Fibroblast of the aortic adventitia (primary cell): ENCODE measurements around the gene CAMK2B. TPM values are rescaled to one million over a fixed set of nuclear protein-coding genes. Genes with fewer than 3 reads are reported as not detected.

Experiments
- DNase-seq: peaks from one replicate; pipeline ENCODE4 v3.0.0-alpha.2; 2010; ENCODE audit warnings: low read depth
- H3K4me3 ChIP-seq: 2 replicates; pipeline ENCODE4 v1.5.1; 2011; ENCODE audit warnings: low read depth, mild to moderate bottlenecking, control low read depth, low read length, moderate library complexity
- total RNA-seq: library from RNA; depleted of rRNA; stranded (reverse); fragments of >200 nt; gene quantifications from 2 replicates; pipeline ENCODE4 v1.2.3, GENCODE V29; 2012; ENCODE audit warnings: low replicate concordance
- TF ChIP-seq, protein P1 (sequence below): IDR thresholded peaks from 2 replicates; pipeline ENCODE4 v1.5.1; 2011; ENCODE audit warnings: mild to moderate bottlenecking, low read length, control low read depth, inconsistent platforms; ENCODE audit not compliant: insufficient read depth

Gene CAMK2B
- total RNA-seq, 1 donor = 6.4 TPM

DNA sequence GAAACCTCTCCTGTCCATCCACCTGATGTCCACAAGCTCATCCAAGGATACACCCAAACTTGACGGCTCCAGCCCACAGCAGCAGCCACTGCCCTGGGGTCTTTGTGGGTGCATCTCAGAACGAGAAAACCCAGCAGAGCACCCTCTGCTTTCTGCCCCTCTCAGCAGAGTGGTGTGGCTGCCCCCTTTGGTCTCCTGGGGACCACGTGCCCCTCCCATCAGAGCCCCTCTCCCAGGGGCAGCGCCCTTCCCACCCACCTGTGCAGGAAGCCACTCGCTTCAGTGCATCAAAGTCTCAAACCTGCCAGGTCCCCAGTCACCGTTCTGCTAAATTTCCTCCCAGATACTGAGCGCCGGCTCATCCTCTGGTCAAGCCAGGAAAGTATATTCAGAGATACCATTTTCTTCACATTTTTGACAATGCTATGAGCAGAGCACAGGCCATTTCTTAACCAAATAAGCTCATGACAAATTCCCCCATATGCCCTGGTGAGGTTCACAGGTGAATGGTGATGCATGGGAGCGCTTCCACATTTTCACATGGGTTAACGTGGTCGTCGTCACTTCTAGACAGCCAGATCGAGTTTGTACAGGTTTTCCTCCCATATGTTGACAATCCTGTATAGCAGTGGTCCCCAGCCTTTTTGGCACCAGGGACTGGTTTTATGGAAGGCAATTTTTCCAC is 32.4 kb downstream of the CAMK2B start:
- TF ChIP-seq, protein P1, sequence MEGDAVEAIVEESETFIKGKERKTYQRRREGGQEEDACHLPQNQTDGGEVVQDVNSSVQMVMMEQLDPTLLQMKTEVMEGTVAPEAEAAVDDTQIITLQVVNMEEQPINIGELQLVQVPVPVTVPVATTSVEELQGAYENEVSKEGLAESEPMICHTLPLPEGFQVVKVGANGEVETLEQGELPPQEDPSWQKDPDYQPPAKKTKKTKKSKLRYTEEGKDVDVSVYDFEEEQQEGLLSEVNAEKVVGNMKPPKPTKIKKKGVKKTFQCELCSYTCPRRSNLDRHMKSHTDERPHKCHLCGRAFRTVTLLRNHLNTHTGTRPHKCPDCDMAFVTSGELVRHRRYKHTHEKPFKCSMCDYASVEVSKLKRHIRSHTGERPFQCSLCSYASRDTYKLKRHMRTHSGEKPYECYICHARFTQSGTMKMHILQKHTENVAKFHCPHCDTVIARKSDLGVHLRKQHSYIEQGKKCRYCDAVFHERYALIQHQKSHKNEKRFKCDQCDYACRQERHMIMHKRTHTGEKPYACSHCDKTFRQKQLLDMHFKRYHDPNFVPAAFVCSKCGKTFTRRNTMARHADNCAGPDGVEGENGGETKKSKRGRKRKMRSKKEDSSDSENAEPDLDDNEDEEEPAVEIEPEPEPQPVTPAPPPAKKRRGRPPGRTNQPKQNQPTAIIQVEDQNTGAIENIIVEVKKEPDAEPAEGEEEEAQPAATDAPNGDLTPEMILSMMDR = no peak
- H3K4me3 ChIP-seq = no peak overlapping the region
- no peak for DNase-seq

DNA sequence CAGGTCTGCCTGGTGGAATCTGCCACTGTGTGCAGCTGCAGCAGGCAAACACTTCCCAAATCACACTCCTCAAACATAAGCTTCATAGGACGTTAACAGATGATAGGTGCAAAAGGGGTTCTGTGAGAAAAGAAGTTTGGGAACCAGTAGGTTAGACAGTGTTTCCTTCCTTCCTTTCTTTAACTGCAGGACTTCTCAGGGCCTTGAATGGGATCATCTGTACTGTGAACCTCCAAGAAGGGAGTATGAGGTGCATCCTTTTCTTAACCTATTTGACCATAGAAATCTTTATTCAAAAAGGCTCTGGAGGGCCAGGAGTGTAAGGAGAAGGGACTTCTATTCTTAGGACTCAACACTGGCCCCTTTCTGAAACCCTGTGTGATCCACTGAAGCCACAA is 33.0 kb downstream of the CAMK2B start:
- DNase-seq = no peak
- TF ChIP-seq, protein P1 = no peak
- no peak overlapping the region for H3K4me3 ChIP-seq

DNA sequence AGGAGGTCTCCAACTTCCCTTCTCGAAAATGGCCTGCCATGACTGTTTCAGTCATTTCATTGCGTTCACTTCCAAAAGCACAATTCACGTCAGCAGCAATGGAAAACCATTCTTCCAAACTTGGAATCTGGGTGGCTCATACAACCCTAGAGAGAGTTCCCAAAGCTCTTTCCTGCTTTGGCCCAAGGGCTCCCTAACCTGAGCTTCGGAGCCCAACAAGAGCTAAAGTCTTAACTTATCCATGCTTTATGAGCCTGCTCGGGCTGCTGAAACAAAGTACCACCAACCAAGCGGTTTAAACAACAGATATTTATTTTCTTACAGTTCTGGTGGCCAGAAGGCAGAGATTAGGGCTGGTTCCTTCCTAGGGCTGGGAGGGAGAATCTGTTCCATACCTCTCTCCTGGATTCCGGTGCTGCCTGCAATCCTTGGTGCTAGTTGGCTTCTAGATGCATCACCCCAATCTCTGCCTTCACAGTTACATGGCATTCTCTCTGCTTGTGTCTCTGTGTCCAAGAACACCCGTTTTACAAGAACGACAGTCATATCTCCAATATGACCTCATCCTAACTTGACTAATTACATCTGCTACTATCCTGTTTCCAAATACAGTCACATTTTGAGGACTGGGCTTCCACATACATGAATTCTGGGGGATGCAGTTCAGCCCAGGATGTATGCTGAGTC is 33.5 kb downstream of the CAMK2B start:
- no peak overlapping the region for H3K4me3 ChIP-seq
- peak; percentile 18 for DNase-seq
- TF ChIP-seq, protein P1 = no peak

DNA sequence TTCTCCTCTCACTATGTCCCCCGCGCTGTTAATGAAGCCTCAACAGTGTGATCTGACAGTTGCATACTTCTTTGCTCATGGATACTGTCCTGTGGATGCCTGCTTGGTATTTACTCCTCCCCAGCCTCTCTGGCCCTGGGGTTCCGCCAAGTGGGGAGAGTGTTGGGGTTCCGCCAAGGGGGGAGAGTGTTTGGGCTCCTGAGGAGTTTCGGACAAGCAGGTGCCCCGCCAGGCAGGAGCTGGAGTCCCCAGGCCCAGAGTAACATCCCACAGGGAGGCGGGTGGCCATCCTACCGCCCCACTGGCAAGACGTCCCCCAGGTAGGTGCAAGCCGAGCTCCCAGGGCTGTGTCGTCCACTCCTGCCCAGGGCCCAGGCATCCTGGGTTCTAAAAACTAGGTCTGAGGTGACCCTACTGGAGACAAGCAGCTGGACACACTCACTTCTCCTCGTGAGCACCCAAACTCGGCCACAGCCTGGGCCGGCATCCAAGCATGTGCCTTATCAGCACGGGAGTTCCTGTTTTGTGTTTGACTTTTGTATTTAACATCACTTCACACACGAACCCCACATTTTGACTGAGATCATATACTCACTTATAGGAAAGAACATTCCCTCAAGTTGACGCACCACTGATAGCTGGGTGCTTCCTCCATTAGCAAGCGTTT is 34.2 kb downstream of the CAMK2B start:
- no peak overlapping the region for H3K4me3 ChIP-seq
- TF ChIP-seq, protein P1 = no peak
- peak; percentile 98 for DNase-seq

DNA sequence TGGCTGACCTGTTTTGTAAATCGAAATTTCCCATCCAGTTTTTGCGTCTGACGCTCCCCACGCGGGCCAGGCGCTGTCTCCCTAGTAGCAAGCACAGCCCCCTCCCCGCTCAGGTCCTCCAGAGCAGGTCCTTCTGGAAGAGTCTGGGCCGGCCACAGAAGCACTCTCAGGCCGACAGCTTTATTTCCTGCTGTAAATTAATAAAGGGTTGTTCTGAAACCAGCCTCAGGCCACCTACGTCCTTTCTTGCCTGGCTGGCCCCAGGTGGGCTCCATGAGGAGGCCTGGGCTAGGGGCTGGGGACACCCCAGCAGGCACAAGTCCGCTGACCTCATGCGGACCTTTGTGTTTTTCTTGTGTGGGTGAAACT is 35.2 kb downstream of the CAMK2B start:
- TF ChIP-seq, protein P1 = no peak
- no peak for DNase-seq
- no peak overlapping the region for H3K4me3 ChIP-seq

DNA sequence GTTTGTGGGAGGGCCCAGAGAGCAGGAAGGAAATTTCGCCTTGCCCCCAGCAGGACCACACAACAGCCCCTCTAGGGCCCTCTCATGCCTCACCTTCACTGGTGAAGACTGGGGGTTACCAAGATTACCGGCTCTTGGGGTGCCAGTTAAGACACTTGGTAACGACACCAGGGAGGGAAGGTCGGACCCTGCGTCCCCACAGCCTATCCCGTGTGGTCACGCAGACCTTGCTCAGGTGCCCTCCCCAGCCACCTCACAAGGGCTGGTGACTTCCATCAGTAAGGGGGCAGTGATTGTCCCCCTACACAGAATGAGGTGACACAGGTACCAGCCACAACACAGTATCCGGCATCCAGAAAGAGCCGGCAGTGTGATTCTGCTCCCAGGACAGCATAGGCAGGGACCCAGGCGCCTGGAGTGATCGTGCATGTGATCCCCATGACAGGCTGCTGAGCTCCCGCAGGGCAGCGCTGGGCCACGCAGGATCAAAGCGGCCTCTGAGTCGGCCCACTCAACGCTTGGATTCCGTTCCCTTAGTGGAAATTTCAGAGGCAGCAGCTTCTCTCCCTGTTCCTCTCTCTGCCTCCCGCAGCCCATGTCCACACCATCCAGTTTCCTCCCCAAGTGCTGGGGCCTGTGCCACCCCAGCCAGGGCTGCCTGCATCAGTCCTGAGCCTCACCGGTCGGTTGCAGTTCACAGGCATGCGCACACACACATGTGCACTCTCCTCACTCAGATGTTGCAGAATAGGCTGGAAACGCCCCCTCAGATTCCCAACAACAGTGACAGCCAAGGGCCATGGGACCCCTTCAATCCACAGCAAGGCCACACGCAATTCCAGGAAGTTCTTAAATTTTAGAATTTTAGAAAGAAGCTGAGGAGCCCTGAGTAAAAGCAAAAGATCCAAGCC is 35.8 kb downstream of the CAMK2B start:
- no peak for DNase-seq
- TF ChIP-seq, protein P1 = no peak
- H3K4me3 ChIP-seq = no peak overlapping the region
